A549 (cell line): Measurements from ENCODE around the gene DBF4B. TPM values are rescaled to one million over a fixed set of nuclear protein-coding genes. Genes with fewer than 3 reads are reported as not detected.

Source experiments
- ATAC-seq, 2 experiments: fragments of 200-7000 bp in 1 of 2; fragments of >200 bp in 1 of 2; cut with Nextera tagmentation in 1 of 2; cut with Tn5 transposase in 1 of 2; 3 replicates each; pipeline versions ENCODE4 v1.8.0 to v1.9.1; 2018 to 2020; ENCODE audit warnings: mild to moderate bottlenecking in 1 of 2, moderate library complexity in 1 of 2
- CTCF ChIA-PET: fragments of 300-600 bp; sonication (Branson Sonifier 250); formaldehyde crosslinking; extraction: SDS; loops from one replicate; lab custom pipeline; 2021; ENCODE audit warnings: antibody characterized with exemption, inconsistent platforms; lab: Yijun Ruan, JAX
- POLR2A ChIA-PET: fragments of 350-600 bp; formaldehyde crosslinking; extraction: SDS; loops from one replicate; lab custom pipeline; 2021; ENCODE audit warnings: antibody characterized with exemption, inconsistent platforms; lab: Yijun Ruan, JAX
- DNase-seq, 2 experiments: peaks; one replicate each; pipeline versions ENCODE4 v3.0.0 to v3.0.0-alpha.2; 2011 to 2016; ENCODE audit warnings: low read depth in 1 of 2, low spot score in 1 of 2
- FAIRE-seq: peaks from 2 replicates; lab custom pipeline; 2011; peaks lifted over from hg19 to GRCh38; lab: Jason Lieb, UNC
- H3K27ac ChIP-seq, 2 experiments: fragments of >200 bp; sonication (Bioruptor Twin); formaldehyde crosslinking; 3 replicates each; pipeline ENCODE4 v1.5.1; 2016 to 2017
- H3K4me1 ChIP-seq: fragments of >200 bp; sonication (Bioruptor Twin); formaldehyde crosslinking; 3 replicates; pipeline ENCODE4 v1.6.1; 2016
- H3K4me2 ChIP-seq: fragments of >200 bp; sonication (Bioruptor Twin); formaldehyde crosslinking; 3 replicates; pipeline ENCODE4 v1.6.1; 2016
- H3K4me3 ChIP-seq: fragments of >200 bp; sonication (Bioruptor Twin); formaldehyde crosslinking; 3 replicates; pipeline ENCODE4 v1.5.1; 2016
- H3K9me3 ChIP-seq: fragments of >200 bp; sonication (Bioruptor Twin); formaldehyde crosslinking; 3 replicates; pipeline ENCODE4 v1.6.1; 2016
- BHLHE40 ChIP-seq: IDR thresholded peaks from 2 replicates; pipeline ENCODE4 v1.6.1; 2012; ENCODE audit warnings: low read depth, low read length, inconsistent platforms
- CBX2 ChIP-seq: fragments of 200-600 bp; sonication (generic); IDR thresholded peaks from 2 replicates; pipeline ENCODE4 v1.6.1; 2016; ENCODE audit warnings: low read depth, mild to moderate bottlenecking, borderline replicate concordance
- CTCF ChIP-seq: fragments of >200 bp; sonication (Bioruptor Twin); formaldehyde crosslinking; IDR thresholded peaks from 3 replicates; pipeline ENCODE4 v1.5.1; 2016
- E2F6 ChIP-seq: IDR thresholded peaks from 2 replicates; pipeline ENCODE4 v1.6.1; 2012; ENCODE audit warnings: low read depth, borderline replicate concordance
- EHF ChIP-seq: fragments of 250-450 bp; sonication (Bioruptor Pico); IDR thresholded peaks from 2 replicates; pipeline ENCODE4 v1.5.0; 2020; ENCODE audit warnings: mild to moderate bottlenecking
- FOSB ChIP-seq: fragments of 250-450 bp; sonication (Bioruptor Pico); IDR thresholded peaks from 2 replicates; pipeline ENCODE4 v1.5.0; 2020; ENCODE audit warnings: mild to moderate bottlenecking, moderate library complexity
- FOXS1 ChIP-seq: fragments of 250-450 bp; sonication (Bioruptor Pico); IDR thresholded peaks from 2 replicates; pipeline ENCODE4 v1.5.0; 2020; ENCODE audit warnings: mild to moderate bottlenecking, moderate library complexity
- GATA3 ChIP-seq: IDR thresholded peaks from 2 replicates; pipeline ENCODE4 v1.6.1; 2012; ENCODE audit warnings: borderline replicate concordance
- HDAC2 ChIP-seq: fragments of 200-600 bp; sonication (generic); IDR thresholded peaks from 2 replicates; pipeline ENCODE4 v1.6.1; 2016
- KDM1A ChIP-seq: fragments of 200-600 bp; sonication (generic); IDR thresholded peaks from 2 replicates; pipeline ENCODE4 v1.6.1; 2016; ENCODE audit warnings: low read depth, mild to moderate bottlenecking
- MAZ ChIP-seq: fragments of 150-350 bp; IDR thresholded peaks from 2 replicates; pipeline ENCODE4 v1.6.1; 2014; ENCODE audit warnings: antibody characterized with exemption, low read depth, low read length, borderline replicate concordance
- MYC ChIP-seq: IDR thresholded peaks from 2 replicates; pipeline ENCODE4 v1.6.1; 2012; ENCODE audit warnings: mild to moderate bottlenecking, inconsistent platforms, low read length, improper control_type of control experiment, borderline replicate concordance
- NFE2L2 ChIP-seq: fragments of 150-350 bp; conservative IDR thresholded peaks from 2 replicates; pipeline ENCODE4 v1.6.1; 2014; ENCODE audit warnings: low read length
- PBX3 ChIP-seq: IDR thresholded peaks from 2 replicates; pipeline ENCODE4 v1.6.1; 2012
- RAD21 ChIP-seq, 2 experiments: fragments of >200 bp in 1 of 2; sonication (Bioruptor Twin) in 1 of 2; formaldehyde crosslinking in 1 of 2; IDR thresholded peaks in 1 of 2; conservative IDR thresholded peaks in 1 of 2; 2 replicates in 1 of 2; 3 replicates in 1 of 2; pipeline ENCODE4 v1.6.1; 2012 to 2018; ENCODE audit warnings: inconsistent platforms in 1 of 2
- RCOR1 ChIP-seq: fragments of 150-350 bp; IDR thresholded peaks from 2 replicates; pipeline ENCODE4 v1.6.1; 2014; ENCODE audit warnings: antibody characterized with exemption, low read length, low read depth
- SMC3 ChIP-seq: fragments of >200 bp; sonication (Bioruptor Twin); formaldehyde crosslinking; IDR thresholded peaks from 3 replicates; pipeline ENCODE4 v1.6.1; 2018; ENCODE audit warnings: inconsistent platforms
- SREBF2 ChIP-seq: fragments of 450-650 bp; IDR thresholded peaks from 2 replicates; pipeline ENCODE4 v1.6.1; 2014; ENCODE audit warnings: mild to moderate bottlenecking, moderate library complexity
- WGBS: methylation state at CpG from one replicate; pipeline ENCODE4 v1.1.6; 2017; ENCODE audit errors: missing lambda C conversion rate; 5-methylcytosine and 5-hydroxymethylcytosine counted together
- polyA plus RNA-seq, 4 experiments: library from polyadenylated mRNA; depleted of rRNA in 3 of 4; stranded (reverse); fragments of >200 nt; fragmentation: RNase III in 1 of 4; extraction: RNeasy Plus Mini Kit Qiagen cat#74134 plus additional on column Dnase treatment in 1 of 4; gene quantifications; 2 replicates in 3 of 4; 3 replicates in 1 of 4; pipeline ENCODE4 v1.2.3, GENCODE V29; 2011 to 2017
- TF ChIP-seq, protein P1 (sequence below): fragments of 450-650 bp; IDR thresholded peaks from 2 replicates; pipeline ENCODE4 v1.6.1; 2014; ENCODE audit warnings: antibody characterized with exemption
- TF ChIP-seq, protein P2 (sequence below): IDR thresholded peaks from 2 replicates; pipeline ENCODE4 v1.6.1; 2012
- TF ChIP-seq, protein P3 (sequence below): fragments of 250-450 bp; sonication (Bioruptor Pico); IDR thresholded peaks from 2 replicates; pipeline ENCODE4 v1.5.0; 2021; ENCODE audit warnings: mild to moderate bottlenecking, moderate library complexity, borderline replicate concordance

DBF4B gene
- polyA plus RNA-seq, 2 of the 4 experiments (the other 2 are of a cell fraction): 16.9 to 32.3 TPM

GRCh38 chr17:44777394-44778348 is 69.2 kb downstream of the DBF4B start:
- FAIRE-seq (no peak), ATAC-seq (no peak), DNase-seq (no peak)
- ChIA-PET CTCF (interaction anchor here (0.8 to 30.3 kb wide), 27 partner anchors 8 to 358 kb away, joined by 3 to 1787 read pairs (median 14); partner anchors contain the start of genes ACBD4, ADAM11, GJC1 and HIGD1B), POLR2A (interaction anchor here (0.6 kb wide), 1 partner anchor 115 kb away, joined by 3 read pairs; no protein-coding TSS in a partner anchor)
- Histone ChIP-seq H3K9me3 (no peaks in the 10 kb centered on the region), H3K4me2 (no peak overlapping the region), H3K4me3 (no peak overlapping the region), H3K27ac (no peak overlapping the region), H3K4me1 (peaks cover 17% of the 10 kb centered on the region)
- WGBS: 82% methylated on average over 20 of the region's 20 CpGs
- TF ChIP-seq HDAC2 (no peak), BHLHE40 (no peak), CBX2 (no peak), FOXS1 (CRISPR knock-in tag) (no peak), MAZ (no peak), PBX3 (no peak), RCOR1 (no peak), SREBF2 (no peak)

DNA sequence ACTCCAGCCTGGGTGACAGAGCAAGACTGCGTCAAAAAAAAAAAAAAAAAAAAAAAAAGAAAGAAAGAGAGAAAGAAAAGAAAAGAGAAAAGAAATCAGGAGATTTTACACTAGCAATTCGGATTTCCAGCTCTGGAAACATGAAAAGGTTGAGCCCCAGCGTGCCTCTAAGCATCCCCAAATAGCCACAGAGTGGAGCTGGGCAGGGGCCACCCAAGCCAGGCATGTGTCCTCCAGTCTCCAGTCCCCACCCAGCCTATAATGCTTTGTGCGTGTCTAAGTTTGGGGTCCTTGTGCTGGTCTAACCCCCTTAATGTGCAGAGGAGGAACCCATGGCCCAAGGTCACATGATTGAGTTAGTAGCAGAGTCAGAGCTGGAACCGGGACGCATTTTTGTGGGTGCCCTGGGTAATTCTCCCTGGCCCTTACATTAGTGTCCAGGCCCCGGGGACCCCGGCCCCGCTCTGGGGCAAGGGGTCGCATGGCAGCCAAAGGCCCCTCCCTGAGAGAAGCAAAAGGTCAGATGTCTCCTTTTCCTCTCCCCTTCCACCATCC is 70.3 kb downstream of the DBF4B start:
- Histone ChIP-seq H3K4me1 (peaks cover 17% of the 10 kb centered on the region), H3K4me2 (peak overlapping the region; percentile 84), H3K4me3 (peak overlapping the region; percentile 53), H3K9me3 (no peaks in the 10 kb centered on the region), H3K27ac (peak overlapping the region; percentile 79 to 84)
- 36% methylated on average over 10 of the region's 10 CpGs for WGBS
- TF ChIP-seq BHLHE40: no peak
- TF ChIP-seq, protein P1, sequence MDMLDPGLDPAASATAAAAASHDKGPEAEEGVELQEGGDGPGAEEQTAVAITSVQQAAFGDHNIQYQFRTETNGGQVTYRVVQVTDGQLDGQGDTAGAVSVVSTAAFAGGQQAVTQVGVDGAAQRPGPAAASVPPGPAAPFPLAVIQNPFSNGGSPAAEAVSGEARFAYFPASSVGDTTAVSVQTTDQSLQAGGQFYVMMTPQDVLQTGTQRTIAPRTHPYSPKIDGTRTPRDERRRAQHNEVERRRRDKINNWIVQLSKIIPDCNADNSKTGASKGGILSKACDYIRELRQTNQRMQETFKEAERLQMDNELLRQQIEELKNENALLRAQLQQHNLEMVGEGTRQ: peak; percentile 53
- no peak for FAIRE-seq
- no peak for ATAC-seq
- POLR2A ChIA-PET: interaction anchor here (1.0 to 1.1 kb wide), 2 partner anchors 88 to 132 kb away, joined by 3 read pairs; no protein-coding TSS in a partner anchor
- DNase-seq: no peak
- CTCF ChIA-PET: interaction anchor here (0.6 to 30.3 kb wide), 52 partner anchors 7 to 416 kb away, joined by 3 to 1787 read pairs (median 6); partner anchors contain the start of genes ACBD4, ADAM11, GJC1 and HIGD1B

DNA sequence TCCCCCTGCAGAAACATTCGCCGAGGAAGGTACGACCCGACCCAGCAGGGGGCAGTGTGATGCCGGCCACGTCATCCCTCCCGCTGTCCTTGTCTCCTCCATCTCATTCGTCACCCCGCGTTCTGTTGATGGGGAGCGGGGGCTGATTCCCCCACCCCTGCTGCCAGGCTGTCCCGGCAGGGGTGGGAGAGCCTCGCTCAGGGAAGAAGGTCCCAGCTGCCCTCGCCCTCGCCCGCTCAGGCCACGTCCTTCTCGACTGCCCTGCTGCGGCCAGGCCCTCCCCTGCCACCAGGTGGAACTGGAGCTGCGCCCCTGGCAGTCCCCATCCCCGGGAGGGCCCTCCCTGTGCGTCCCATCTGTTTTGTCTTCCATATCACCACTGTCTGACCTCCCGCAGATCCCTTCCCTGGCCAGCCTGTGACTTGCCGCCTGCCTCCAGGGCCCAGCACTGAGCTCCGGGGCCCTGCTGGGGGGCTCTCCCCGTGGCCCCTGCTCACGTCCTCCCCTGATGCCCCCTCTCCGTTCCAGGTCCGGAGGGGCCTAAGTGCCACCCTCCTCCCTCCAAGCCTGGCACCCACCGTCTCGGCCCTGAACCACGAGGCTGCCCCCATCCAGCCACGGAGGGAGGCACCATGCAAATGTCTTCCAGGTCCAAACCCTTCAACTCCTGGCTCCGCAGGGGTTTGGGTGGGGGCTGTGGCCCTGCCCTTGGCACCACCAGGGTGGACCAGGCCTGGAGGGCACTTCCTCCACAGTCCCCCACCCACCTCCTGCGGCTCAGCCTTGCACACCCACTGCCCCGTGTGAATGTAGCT is 71.0 kb downstream of the DBF4B start:
- Histone ChIP-seq H3K9me3 (no peaks in the 10 kb centered on the region), H3K4me3 (peak overlapping the region; percentile 53), H3K4me2 (peak overlapping the region; percentile 84), H3K27ac (peak overlapping the region; percentile 79 to 84), H3K4me1 (peaks cover 14% of the 10 kb centered on the region)
- 15% methylated on average over 35 of the region's 36 CpGs for whole genome bisulfite sequencing
- FAIRE-seq: peak; percentile 92
- ATAC-seq: peak; percentile 45 to 56
- ChIA-PET POLR2A (interaction anchor here (1.0 to 1.1 kb wide), 2 partner anchors 87 to 131 kb away, joined by 3 read pairs; no protein-coding TSS in a partner anchor), CTCF (interaction anchor here (0.7 to 30.3 kb wide), 59 partner anchors 6 to 417 kb away, joined by 3 to 1787 read pairs (median 6); partner anchors contain the start of genes ACBD4, ADAM11, GJC1 and HIGD1B)
- peak; percentile 83 to 95 for DNase-seq
- TF ChIP-seq RAD21 (conservative IDR thresholded peaks at IDR 0.05 in 1 of 2, IDR thresholded peaks at IDR 0.05 in 1 of 2) (peak; percentile 76 to 93), NFE2L2 (0 out of 2 replicates have a peak, but pooled peaks have one; percentile 3), CTCF (peak; percentile 99), EHF (no peak), KDM1A (no peak), CBX2 (no peak), GATA3 (peak; percentile 33; the same call in 1 of the 2 replicates), SMC3 (peak; percentile 88), FOSB (CRISPR knock-in tag) (no peak), E2F6 (peak; percentile 49; the same call in 1 of the 2 replicates), MYC (no peak)
- TF ChIP-seq, protein P2, sequence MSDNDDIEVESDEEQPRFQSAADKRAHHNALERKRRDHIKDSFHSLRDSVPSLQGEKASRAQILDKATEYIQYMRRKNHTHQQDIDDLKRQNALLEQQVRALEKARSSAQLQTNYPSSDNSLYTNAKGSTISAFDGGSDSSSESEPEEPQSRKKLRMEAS: peak; percentile 71
- TF ChIP-seq, protein P3, sequence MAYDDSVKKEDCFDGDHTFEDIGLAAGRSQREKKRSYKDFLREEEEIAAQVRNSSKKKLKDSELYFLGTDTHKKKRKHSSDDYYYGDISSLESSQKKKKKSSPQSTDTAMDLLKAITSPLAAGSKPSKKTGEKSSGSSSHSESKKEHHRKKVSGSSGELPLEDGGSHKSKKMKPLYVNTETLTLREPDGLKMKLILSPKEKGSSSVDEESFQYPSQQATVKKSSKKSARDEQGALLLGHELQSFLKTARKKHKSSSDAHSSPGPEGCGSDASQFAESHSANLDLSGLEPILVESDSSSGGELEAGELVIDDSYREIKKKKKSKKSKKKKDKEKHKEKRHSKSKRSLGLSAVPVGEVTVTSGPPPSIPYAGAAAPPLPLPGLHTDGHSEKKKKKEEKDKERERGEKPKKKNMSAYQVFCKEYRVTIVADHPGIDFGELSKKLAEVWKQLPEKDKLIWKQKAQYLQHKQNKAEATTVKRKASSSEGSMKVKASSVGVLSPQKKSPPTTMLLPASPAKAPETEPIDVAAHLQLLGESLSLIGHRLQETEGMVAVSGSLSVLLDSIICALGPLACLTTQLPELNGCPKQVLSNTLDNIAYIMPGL (CRISPR knock-in tag): peak; percentile 62; the same call in 1 of the 2 replicates
